Measurements from ENCODE around the gene CIB2.

Gene CIB2

GRCh38 chr15:78057803-78058202 is 73.4 kb downstream of the CIB2 start:
- no peaks in the 10 kb centered on the region for H3K27me3 Mint-ChIP-seq
- H3K9me3 Mint-ChIP-seq: no peaks in the 10 kb centered on the region
- peaks cover 25% of the 10 kb centered on the region for H3K36me3 Mint-ChIP-seq
- H3K4me1 Mint-ChIP-seq: peaks cover 70% of the 10 kb centered on the region
- no peak overlapping the region for H3K27ac Mint-ChIP-seq
- H3K4me3 Mint-ChIP-seq: no peak overlapping the region
- DNase-seq: no peak
- CTCF ChIA-PET: no interaction called here

GRCh38 chr15:78056714-78057269 is 74.5 kb downstream of the CIB2 start:
- CTCF ChIA-PET: interaction anchor here (0.6 to 1.4 kb wide), 5 partner anchors 11 to 620 kb away, joined by 3 to 6 read pairs (median 3); no protein-coding TSS in a partner anchor
- Mint-ChIP-seq H3K9me3 (no peaks in the 10 kb centered on the region), H3K27me3 (no peaks in the 10 kb centered on the region), H3K4me1 (peaks cover 80% of the 10 kb centered on the region), H3K4me3 (peak overlapping the region; percentile 26), H3K36me3 (peaks cover 35% of the 10 kb centered on the region), H3K27ac (peak overlapping the region; percentile 65)
- no peak for DNase-seq

- no peaks in the 10 kb centered on the region for H3K9me3 Mint-ChIP-seq
- DNase-seq: no peak
- H3K4me3 Mint-ChIP-seq: peak overlapping the region; percentile 7
- peaks cover 87% of the 10 kb centered on the region for H3K4me1 Mint-ChIP-seq
- CTCF ChIA-PET: interaction anchor here (1.0 to 1.4 kb wide), 4 partner anchors 11 to 53 kb away, joined by 3 to 6 read pairs (median 4); no protein-coding TSS in a partner anchor
- H3K27me3 Mint-ChIP-seq: no peaks in the 10 kb centered on the region
- peak overlapping the region; percentile 65 for H3K27ac Mint-ChIP-seq
- peaks cover 37% of the 10 kb centered on the region for H3K36me3 Mint-ChIP-seq
Observed at GRCh38 chr15:78055919-78056713, 75.1 kb downstream of the CIB2 start.

GRCh38 chr15:78054966-78055365 is 76.3 kb downstream of the CIB2 start:
- peak overlapping the region; percentile 28 for H3K27ac Mint-ChIP-seq
- H3K4me1 Mint-ChIP-seq: peaks cover 92% of the 10 kb centered on the region
- CTCF ChIA-PET: interaction anchor here (9.3 kb wide), 1 partner anchor 15 kb away, joined by 69 read pairs; no protein-coding TSS in a partner anchor
- DNase-seq: no peak
- H3K4me3 Mint-ChIP-seq: no peak overlapping the region
- no peaks in the 10 kb centered on the region for H3K9me3 Mint-ChIP-seq
- peaks cover 41% of the 10 kb centered on the region for H3K36me3 Mint-ChIP-seq
- H3K27me3 Mint-ChIP-seq: no peaks in the 10 kb centered on the region
